GM18867 (cell line): ENCODE results near the gene FAM50B.
"Not testable (repeated sequence)": the region's sequence is repeated elsewhere in the genome, so short reads cannot be mapped to it uniquely, and the experiment has no call there.

Source experiments
- ATAC-seq: cut with Tn5 transposase; IDR thresholded peaks from one replicate; pipeline ENCODE4 v1.9.1; 2021; ENCODE audit warnings: mild to moderate bottlenecking, moderate library complexity; ENCODE audit not compliant: unreplicated experiment

The FAM50B gene

DNA sequence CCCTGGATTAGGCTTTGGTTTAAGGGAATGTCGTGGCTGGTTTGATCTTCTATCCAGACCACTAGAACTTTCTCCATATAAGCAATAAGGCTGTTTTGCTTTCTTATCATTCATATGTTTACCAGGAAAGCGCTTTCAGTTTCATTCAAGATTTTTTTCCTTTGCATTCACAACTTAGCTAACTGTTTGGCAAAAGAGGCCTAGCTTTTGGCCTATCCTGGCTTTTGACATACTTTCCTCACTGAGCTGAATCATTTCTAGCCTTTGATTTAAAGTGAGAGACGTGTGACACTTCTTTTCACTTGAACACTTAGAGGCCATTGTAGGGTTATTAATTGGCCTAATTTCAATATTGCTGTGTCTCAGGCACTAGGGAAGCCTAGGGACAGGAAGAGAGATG is 1.7 kb upstream of the FAM50B start:
- no peak for ATAC-seq

DNA sequence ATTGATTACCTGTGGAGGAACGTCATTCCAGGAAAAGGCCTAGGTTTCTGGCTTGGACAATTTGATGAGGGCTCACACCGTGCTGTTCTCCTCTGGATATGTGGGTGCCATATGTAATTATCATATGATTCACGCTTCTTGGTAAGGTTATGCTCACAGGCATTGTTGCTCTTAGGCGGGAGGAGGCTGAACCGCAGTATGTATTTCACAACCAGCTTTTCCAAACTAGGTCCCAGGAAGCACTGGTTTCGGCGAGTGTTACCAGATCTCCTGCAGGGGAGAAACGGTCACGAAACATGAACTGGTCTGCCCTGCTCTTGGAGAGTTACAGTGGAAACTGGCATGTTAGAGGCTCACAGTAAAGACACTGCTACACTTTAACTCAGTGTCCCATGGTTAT is 793 bp upstream of the FAM50B start:
- no peak for ATAC-seq

DNA sequence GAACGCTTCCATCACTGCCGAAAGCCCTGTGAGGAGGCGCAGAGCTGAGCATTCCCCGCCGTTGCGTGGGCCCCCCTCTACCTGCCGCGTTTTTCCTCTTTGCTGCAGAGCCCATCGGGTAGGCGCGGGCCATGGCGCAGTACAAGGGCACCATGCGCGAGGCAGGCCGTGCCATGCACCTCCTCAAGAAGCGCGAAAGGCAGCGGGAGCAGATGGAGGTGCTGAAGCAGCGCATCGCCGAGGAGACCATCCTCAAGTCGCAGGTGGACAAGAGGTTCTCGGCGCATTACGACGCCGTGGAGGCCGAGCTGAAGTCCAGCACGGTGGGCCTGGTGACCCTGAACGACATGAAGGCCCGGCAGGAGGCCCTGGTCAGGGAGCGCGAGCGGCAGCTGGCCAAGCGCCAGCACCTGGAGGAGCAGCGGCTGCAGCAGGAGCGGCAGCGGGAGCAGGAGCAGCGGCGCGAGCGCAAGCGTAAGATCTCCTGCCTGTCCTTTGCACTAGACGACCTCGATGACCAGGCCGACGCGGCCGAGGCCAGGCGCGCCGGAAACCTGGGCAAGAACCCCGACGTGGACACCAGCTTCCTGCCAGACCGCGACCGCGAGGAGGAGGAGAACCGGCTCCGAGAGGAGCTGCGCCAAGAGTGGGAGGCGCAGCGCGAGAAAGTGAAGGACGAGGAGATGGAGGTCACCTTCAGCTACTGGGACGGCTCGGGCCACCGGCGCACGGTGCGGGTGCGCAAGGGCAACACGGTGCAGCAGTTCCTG is 693 bp downstream of the FAM50B start:
- ATAC-seq, result no peak

GRCh38 chr6:3850451-3851203 is 1.5 kb downstream of the FAM50B start:
- no peak for ATAC-seq

GRCh38 chr6:3851839-3852238 is 2.7 kb downstream of the FAM50B start:
- ATAC-seq, result no peak

- no peak for ATAC-seq
These were observed 3.2 kb downstream of the FAM50B start for GRCh38 chr6:3852391-3852790.

- no peak for ATAC-seq
These were observed 6.7 kb downstream of the FAM50B start for GRCh38 chr6:3855866-3856265.

DNA sequence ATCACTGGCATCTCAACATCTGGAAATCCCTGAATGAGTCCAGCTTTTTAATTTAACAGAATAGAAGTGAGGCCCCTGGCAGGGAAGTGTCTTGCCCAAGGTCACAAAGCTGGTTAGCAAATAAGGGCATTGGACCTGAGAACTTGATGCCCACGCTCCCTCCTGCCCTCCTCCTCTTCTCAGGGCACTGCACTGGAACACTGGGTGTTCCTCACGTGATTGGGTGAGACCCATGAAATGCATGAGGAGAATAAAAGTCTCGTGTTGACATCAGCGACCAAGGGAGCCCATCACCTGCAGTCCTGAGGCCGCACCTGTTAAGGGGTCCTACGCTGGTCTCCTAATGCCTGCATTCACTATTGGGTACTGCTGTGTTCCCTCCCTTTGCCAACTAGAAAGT is 7.4 kb downstream of the FAM50B start:
- no peak for ATAC-seq

DNA sequence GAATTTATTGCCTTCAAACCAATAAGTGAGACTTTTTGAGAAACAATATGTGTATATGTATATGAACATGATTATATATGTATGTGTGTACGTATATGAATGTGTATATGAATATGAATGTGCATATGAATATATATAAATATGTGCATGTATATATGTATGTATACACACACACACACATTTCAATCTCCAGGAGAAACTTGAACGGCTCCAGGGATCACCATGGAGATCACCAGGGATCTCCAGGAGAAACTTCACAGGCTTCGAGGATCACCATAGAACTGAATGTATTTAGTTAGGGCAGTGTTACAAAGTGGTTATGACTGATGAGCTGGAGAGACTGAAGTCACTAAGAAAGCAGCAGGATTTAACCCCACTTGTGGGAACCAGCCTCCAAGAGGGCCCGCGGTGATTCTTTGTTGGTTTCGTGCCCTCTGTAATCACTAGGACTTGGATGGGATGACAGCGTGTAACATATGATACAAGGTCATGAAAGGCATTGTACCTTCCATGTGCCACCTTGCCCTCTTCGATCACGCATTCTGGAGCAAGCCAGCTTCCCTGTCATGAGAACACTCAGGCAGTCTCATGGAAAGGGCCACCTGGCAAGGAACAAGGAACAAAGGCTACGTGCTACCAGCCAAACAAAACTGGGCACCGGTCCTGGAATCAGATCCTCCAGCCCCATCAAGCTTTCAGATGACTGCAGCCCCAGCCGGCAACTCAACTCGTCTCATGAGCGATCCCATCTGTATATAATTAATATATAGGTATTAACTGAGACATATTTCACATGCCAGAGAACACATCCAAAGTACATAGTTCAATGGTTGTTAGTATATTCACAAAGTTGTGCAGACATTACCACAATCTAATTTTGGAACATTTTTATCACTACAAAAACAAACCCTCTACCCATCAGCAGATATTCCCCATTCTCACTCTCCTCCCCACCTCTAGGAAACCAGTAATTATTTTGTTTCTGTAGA is 8.6 kb downstream of the FAM50B start:
- ATAC-seq, result no peak

- ATAC-seq, result no peak
These were observed 10.8 kb downstream of the FAM50B start for GRCh38 chr6:3859878-3860552.

- ATAC-seq, result no peak
These were observed 12.3 kb downstream of the FAM50B start for GRCh38 chr6:3861424-3861823.

GRCh38 chr6:3862038-3862437 is 12.9 kb downstream of the FAM50B start:
- ATAC-seq, result no peak

- ATAC-seq, result not testable (repeated sequence)
These were observed 14.1 kb downstream of the FAM50B start for GRCh38 chr6:3863322-3863721.

GRCh38 chr6:3865463-3865862 is 16.3 kb downstream of the FAM50B start:
- ATAC-seq, result no peak

DNA sequence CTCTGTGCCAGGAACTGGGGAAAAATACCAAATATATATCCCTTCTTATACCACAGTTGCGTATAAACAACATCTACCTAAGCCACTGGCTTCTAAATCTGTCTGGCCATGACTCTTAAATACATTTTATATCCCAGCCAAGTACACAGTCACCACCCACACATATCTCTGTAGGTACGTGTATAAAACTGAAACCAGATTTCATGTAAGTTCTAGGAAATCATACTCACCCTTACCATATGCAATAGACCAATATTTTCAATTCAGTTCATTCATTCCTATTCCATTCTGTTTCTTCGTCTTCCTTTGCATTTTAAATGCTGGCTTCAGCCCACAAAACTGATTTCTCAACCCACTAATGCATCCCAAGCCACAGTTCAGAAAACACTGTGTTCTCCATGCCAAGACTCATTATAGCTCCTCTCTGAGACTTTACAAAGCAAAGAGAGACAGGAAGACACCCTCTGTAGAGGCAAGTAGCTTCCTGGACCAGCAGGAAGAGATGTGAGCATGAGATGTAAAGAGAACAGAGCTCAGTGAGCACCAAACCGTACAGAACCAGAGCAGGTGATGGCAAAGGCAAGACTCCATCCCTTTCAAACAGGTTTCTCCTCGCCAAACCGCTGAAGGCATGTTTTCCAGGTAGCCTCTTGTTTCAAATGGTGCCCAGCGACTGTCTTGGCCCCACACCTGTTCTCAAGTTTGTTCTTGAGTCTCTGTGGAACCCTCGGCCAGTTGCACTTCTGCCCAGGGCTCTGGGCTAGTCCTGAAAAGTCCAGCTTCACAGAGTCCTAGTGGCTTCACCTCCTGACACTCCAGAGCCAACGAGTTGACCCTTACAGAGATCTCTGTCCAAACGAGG is 18.7 kb downstream of the FAM50B start:
- ATAC-seq, result no peak

DNA sequence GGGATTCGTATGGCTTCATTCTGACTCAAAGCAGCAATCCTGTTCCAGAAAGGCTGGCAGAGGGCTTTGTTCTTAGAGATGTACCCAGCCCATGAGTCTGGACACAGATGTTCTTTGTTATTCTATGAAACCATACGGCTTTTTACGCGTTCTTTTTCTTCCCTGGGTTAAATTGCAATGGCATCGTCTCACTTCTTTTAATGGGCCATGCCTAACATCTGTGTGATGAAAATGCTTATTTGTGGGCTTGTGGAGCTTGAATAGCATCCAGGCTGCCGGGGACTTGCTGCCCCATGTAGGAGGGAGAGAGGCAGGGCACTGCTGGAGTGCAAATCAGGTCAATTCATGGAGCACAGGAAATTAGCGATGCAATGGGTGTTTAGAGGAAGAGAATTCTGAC is 19.4 kb downstream of the FAM50B start:
- ATAC-seq, result no peak

GRCh38 chr6:3869284-3869631 is 20.1 kb downstream of the FAM50B start:
- no peak for ATAC-seq

DNA sequence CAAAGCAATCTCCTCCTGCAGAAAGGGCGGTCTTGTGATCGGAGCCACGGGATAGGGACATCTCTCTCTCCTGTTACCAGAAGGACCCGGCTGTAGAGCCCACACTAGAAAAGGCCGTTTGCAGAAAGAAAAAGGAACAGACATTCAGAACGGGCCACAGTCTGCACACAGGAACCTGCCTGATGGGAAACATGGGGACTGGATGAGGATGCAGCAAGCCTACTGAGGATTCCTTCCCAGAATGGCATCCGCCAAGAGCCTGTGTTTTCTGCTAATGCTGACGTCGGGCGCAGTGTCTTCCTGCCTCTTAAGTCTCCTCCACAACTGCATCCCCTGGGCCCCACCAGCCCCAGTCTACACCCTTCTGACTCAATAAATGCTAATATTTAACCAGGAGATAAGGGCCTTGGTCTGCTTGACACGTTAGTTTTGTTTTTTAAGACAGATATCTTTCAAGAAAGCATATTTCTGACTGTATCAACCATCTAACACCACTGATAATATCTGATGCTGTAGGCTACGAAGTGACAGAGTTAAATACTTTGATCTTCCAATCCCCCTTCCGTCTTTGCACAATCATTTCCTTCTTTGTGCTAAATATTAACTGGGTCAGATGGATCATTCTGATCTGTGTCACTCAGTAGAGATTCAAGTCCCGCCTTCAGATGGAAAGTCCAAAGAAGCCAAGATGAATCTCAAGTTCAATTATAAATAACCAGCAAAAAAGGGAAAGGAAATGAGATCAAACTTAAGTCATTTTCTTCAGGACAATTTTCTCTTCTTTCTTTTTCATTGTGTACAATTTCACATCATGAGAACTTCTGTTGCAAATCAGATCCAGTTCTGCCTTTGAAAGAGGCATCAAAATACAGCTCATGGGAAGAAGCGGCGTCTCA is 20.7 kb downstream of the FAM50B start:
- ATAC-seq, result no peak

- ATAC-seq, result no peak
These were observed 21.4 kb downstream of the FAM50B start for GRCh38 chr6:3870528-3870925.
